GM12865 (cell line): ENCODE measurements around the gene KCNRG.
A peak's percentile ranks its signal among the peaks of the same experiment; 100 is the strongest.

Source experiments
- DNase-seq: peaks from one replicate; pipeline ENCODE4 v3.0.0; 2010; ENCODE audit warnings: low read depth
- H3K4me3 ChIP-seq: 2 replicates; pipeline ENCODE4 v1.5.1; 2011; ENCODE audit warnings: mild to moderate bottlenecking, low read depth, low read length, control low read depth
- CTCF ChIP-seq: IDR thresholded peaks from 2 replicates; pipeline ENCODE4 v1.5.1; 2011; ENCODE audit warnings: low read length, control low read depth, low read depth, inconsistent platforms; ENCODE audit not compliant: insufficient read depth; ENCODE audit errors: missing control alignments

The KCNRG gene

GRCh38 chr13:49996161-49996915 is 18.9 kb upstream of the KCNRG start:
- peak; percentile 95 for DNase-seq
- peak overlapping the region; percentile 92 for H3K4me3 ChIP-seq
- TF ChIP-seq CTCF = no peak

- peak; percentile 73 for TF ChIP-seq CTCF
- peak within 1 kb of the TSS; percentile 92 for H3K4me3 ChIP-seq
- DNase-seq = peak; percentile 94
Observed at GRCh38 chr13:49996951-49997895, 18.0 kb upstream of the KCNRG start, which contains the start of gene TRIM13. Gene TRIM13 (plus strand): TSS chr13:49997042. CDS start chr13:50011941, 14,899 bp downstream.

- TF ChIP-seq CTCF = no peak
- peak overlapping the region; percentile 70 for H3K4me3 ChIP-seq
- no peak for DNase-seq
Observed at GRCh38 chr13:49997955-49998354, 17.3 kb upstream of the KCNRG start.

GRCh38 chr13:49998714-49999624 is 16.3 kb upstream of the KCNRG start:
- peak; percentile 20 for DNase-seq
- no peak for TF ChIP-seq CTCF
- H3K4me3 ChIP-seq = peak overlapping the region; percentile 70

- DNase-seq = no peak
- TF ChIP-seq CTCF = no peak
- no peak overlapping the region for H3K4me3 ChIP-seq
Observed at GRCh38 chr13:50001287-50001686, 14.0 kb upstream of the KCNRG start.

- TF ChIP-seq CTCF = no peak
- DNase-seq = no peak
- no peak overlapping the region for H3K4me3 ChIP-seq
Observed at GRCh38 chr13:50006426-50007135, 8.7 kb upstream of the KCNRG start.
